Right atrium auricular region (tissue), 2 donors: Measurements from ENCODE around the gene GJB4. TPM values are rescaled to one million over a fixed set of nuclear protein-coding genes. Genes with fewer than 3 reads are reported as not detected.
A peak's percentile ranks its signal among the peaks of the same experiment; 100 is the strongest.

ENCODE experiments used
- DNase-seq: peaks from one replicate; pipeline ENCODE4 v3.0.0-alpha.2; 2019; ENCODE audit warnings: low spot score
- H3K27ac ChIP-seq, 2 donors: fragments of 200-600 bp; sonication (generic); 1 replicate in 1 of 2; 2 replicates in 1 of 2; pipeline ENCODE4 v1.5.1; 2016 to 2019
- H3K27me3 ChIP-seq, 2 donors: fragments of 200-600 bp; sonication (generic); one replicate each; pipeline versions ENCODE4 v1.5.1 to v1.6.0; 2017 to 2019
- H3K36me3 ChIP-seq: fragments of 200-600 bp; sonication (generic); one replicate; pipeline ENCODE4 v1.5.1; 2016
- H3K4me1 ChIP-seq, 2 donors: fragments of 200-600 bp; sonication (generic); one replicate each; pipeline versions ENCODE4 v1.5.1 to v1.6.0; 2017 to 2019
- H3K4me3 ChIP-seq, 2 donors: fragments of 200-600 bp; sonication (generic); 1 replicate in 1 of 2; 2 replicates in 1 of 2; pipeline ENCODE4 v1.5.1; 2017 to 2019; ENCODE audit warnings: mild to moderate bottlenecking in 1 of 2, moderate library complexity in 1 of 2
- H3K9me3 ChIP-seq, 2 donors: fragments of 200-600 bp; sonication (generic); one replicate each; pipeline ENCODE4 v1.5.1; 2019
- total RNA-seq, 2 donors: library from RNA; depleted of rRNA; stranded (reverse); fragments of >200 nt; gene quantifications; one replicate each; pipeline ENCODE4 v1.1.0, GENCODE V29; 2016
- TF ChIP-seq, protein P1 (sequence below), 2 donors: fragments of 200-600 bp; sonication (generic); IDR thresholded peaks; one replicate each; pipeline ENCODE4 v1.5.1; 2019; ENCODE audit warnings: antibody characterized with exemption in 2 of 2

The GJB4 gene
- total RNA-seq, 2 donors from 2014 or later, result not detected

DNA sequence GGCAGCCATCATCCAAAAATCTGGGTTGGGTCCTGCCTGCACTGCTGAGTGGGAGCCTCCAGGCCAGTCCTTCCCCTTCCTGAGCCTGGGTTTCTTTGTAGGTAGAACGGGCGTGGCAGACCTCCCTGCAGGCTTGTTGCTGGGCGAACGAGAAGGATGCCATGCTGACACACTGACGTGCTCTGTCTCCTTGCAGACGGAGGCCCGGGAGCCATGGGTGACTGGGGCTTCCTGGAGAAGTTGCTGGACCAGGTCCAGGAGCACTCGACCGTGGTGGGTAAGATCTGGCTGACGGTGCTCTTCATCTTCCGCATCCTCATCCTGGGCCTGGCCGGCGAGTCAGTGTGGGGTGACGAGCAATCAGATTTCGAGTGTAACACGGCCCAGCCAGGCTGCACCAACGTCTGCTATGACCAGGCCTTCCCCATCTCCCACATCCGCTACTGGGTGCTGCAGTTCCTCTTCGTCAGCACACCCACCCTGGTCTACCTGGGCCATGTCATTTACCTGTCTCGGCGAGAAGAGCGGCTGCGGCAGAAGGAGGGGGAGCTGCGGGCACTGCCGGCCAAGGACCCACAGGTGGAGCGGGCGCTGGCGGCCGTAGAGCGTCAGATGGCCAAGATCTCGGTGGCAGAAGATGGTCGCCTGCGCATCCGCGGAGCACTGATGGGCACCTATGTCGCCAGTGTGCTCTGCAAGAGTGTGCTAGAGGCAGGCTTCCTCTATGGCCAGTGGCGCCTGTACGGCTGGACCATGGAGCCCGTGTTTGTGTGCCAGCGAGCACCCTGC lies 34.7 kb downstream of the GJB4 start:
- no peak for DNase-seq
- TF ChIP-seq, protein P1, sequence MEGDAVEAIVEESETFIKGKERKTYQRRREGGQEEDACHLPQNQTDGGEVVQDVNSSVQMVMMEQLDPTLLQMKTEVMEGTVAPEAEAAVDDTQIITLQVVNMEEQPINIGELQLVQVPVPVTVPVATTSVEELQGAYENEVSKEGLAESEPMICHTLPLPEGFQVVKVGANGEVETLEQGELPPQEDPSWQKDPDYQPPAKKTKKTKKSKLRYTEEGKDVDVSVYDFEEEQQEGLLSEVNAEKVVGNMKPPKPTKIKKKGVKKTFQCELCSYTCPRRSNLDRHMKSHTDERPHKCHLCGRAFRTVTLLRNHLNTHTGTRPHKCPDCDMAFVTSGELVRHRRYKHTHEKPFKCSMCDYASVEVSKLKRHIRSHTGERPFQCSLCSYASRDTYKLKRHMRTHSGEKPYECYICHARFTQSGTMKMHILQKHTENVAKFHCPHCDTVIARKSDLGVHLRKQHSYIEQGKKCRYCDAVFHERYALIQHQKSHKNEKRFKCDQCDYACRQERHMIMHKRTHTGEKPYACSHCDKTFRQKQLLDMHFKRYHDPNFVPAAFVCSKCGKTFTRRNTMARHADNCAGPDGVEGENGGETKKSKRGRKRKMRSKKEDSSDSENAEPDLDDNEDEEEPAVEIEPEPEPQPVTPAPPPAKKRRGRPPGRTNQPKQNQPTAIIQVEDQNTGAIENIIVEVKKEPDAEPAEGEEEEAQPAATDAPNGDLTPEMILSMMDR (IDR thresholded peaks at IDR 0.05), result no peak
- no peaks in the 10 kb centered on the region for H3K27me3 ChIP-seq
- no peaks in the 10 kb centered on the region for H3K36me3 ChIP-seq
- no peaks in the 10 kb centered on the region for H3K9me3 ChIP-seq
- peaks cover 0 to 15% of the 10 kb centered on the region in 2 donors for H3K4me1 ChIP-seq
- H3K4me3 ChIP-seq, result peak overlapping the region; percentile 45 to 55
- H3K27ac ChIP-seq, result peak overlapping the region; percentile 67 to 75

DNA sequence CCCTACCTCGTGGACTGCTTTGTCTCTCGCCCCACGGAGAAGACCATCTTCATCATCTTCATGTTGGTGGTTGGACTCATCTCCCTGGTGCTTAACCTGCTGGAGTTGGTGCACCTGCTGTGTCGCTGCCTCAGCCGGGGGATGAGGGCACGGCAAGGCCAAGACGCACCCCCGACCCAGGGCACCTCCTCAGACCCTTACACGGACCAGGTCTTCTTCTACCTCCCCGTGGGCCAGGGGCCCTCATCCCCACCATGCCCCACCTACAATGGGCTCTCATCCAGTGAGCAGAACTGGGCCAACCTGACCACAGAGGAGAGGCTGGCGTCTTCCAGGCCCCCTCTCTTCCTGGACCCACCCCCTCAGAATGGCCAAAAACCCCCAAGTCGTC lies 35.2 kb downstream of the GJB4 start:
- no peaks in the 10 kb centered on the region for H3K36me3 ChIP-seq
- peak overlapping the region; percentile 45 to 55 for H3K4me3 ChIP-seq
- H3K9me3 ChIP-seq, result no peaks in the 10 kb centered on the region
- H3K4me1 ChIP-seq, result peaks cover 0 to 15% of the 10 kb centered on the region in 2 donors
- H3K27ac ChIP-seq, result peak overlapping the region; percentile 29 to 52
- H3K27me3 ChIP-seq, result no peaks in the 10 kb centered on the region
- TF ChIP-seq, protein P1 (IDR thresholded peaks at IDR 0.05), result no peak
- no peak for DNase-seq

DNA sequence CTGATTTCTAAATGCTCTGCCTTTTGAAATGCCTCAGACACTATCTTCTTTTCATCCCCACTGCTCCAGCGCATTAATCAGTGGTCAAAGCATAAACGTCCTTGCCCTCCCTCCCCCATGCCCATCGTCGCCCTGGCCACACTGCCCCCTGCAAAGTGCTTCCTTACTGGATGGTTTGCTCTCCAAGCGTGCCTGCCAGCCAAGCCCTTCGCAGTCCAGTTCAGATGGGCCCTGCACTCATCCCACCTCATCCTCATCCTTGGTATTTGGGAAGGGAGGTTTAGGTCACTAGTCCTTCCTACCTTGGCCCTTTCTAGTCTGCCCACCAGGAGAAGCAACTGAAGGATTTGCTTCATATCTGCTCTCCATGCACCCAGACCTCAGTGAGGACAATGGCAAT lies 36.4 kb downstream of the GJB4 start:
- Histone ChIP-seq H3K36me3 (no peaks in the 10 kb centered on the region), H3K4me3 (peak overlapping the region; percentile 45 to 55), H3K27ac (peak overlapping the region in 1 of 2 donors; percentile 52), H3K9me3 (no peaks in the 10 kb centered on the region), H3K27me3 (no peaks in the 10 kb centered on the region), H3K4me1 (peaks cover 0 to 15% of the 10 kb centered on the region in 2 donors)
- DNase-seq, result no peak
- TF ChIP-seq, protein P1 (IDR thresholded peaks at IDR 0.05), result no peak

DNA sequence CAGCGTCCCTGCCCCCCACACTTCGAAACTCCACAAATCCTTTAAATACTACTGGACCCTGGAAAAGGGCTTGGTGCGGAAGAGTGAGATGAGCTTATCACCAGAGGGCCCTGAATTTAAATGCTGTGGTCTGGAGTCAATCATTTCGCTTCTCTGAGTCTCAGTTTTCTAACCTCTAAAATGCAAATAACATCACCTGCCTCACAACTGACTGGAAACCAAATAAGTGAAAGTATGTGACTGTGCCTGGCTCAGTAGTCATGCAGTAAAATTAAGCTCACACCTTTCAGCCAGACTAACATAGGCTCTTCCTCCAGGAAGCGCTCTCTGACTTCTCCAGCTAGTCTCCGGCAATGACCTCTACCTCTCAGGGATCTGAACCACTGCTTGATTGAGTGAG lies 37.5 kb downstream of the GJB4 start:
- Histone ChIP-seq H3K4me1 (peaks cover 0 to 11% of the 10 kb centered on the region in 2 donors), H3K4me3 (peak overlapping the region; percentile 45 to 55), H3K27me3 (no peaks in the 10 kb centered on the region), H3K9me3 (no peaks in the 10 kb centered on the region), H3K27ac (peak overlapping the region; percentile 52), H3K36me3 (no peaks in the 10 kb centered on the region)
- TF ChIP-seq, protein P1 (IDR thresholded peaks at IDR 0.05), result no peak
- DNase-seq, result no peak

DNA sequence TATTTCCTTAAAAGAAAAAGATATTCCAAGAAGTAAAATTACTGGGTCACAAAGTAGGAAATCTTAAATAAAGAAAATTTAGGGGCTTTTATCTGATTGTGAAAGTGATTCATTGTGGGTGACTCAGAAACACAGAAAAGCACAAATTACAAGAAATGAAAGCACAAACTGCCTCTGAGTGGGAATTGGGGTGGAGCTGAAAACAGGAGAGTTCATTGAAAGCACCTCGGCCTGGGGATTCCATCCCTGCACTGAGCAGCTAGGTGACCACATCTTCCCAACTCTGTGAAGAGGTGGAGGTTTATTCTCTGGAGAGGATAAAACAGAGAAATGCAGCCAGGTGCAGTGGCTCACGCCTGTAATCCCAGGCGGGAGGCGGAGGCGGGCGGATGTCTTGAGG lies 40.7 kb downstream of the GJB4 start:
- Histone ChIP-seq H3K27ac (no peak overlapping the region), H3K36me3 (no peaks in the 10 kb centered on the region), H3K27me3 (no peaks in the 10 kb centered on the region), H3K4me1 (no peaks in the 10 kb centered on the region), H3K4me3 (no peak overlapping the region), H3K9me3 (no peaks in the 10 kb centered on the region)
- DNase-seq, result no peak
- TF ChIP-seq, protein P1 (IDR thresholded peaks at IDR 0.05), result no peak
